HCT116 (cell line): ENCODE data around the gene ARHGEF11. TPM values are rescaled to one million over a fixed set of nuclear protein-coding genes. Genes with fewer than 3 reads are reported as not detected.

Source experiments
- ATAC-seq: fragments of 200-7000 bp; cut with Tn5 transposase; 2 replicates; pipeline ENCODE4 v1.9.1; 2020; ENCODE audit warnings: mild to moderate bottlenecking, moderate library complexity
- BruUV-seq: library from RNA; stranded (reverse); fragments of 400-500 nt; replicated peaks from 2 replicates; lab custom pipeline; 2021; lab: Mats Ljungman, UMichigan
- CTCF ChIA-PET: fragments of 300-600 bp; sonication (Branson Sonifier 250); formaldehyde crosslinking; loops from one replicate; lab custom pipeline; 2021; ENCODE audit warnings: antibody characterized with exemption; lab: Charles Lee
- POLR2A ChIA-PET: fragments of 300-600, 350-600 bp; sonication (Branson Sonifier 250); formaldehyde crosslinking; loops from one replicate; lab custom pipeline; 2021; ENCODE audit warnings: antibody characterized with exemption; lab: Charles Lee
- RAD21 ChIA-PET, 2 experiments: fragments of 300-600 bp; sonication (Branson Sonifier 250); formaldehyde crosslinking; loops; one replicate each; lab custom pipeline; 2023; ENCODE audit warnings: low total read pairs in 2 of 2; ENCODE audit not compliant: uncharacterized antibody in 2 of 2, unreplicated experiment in 2 of 2, low non-redundant PET in 1 of 2; lab: Charles Lee
- DNase-seq: peaks from one replicate; pipeline ENCODE4 v3.0.0-alpha.2; 2010; ENCODE audit warnings: low read depth, low spot score
- H2AFZ ChIP-seq: fragments of 200-600 bp; shearing (Covaris generic), sonication (generic); 2 replicates; pipeline ENCODE4 v1.6.1; 2017; ENCODE audit warnings: low read depth, mixed run types, mixed read lengths, antibody characterized with exemption, low read length; ENCODE audit not compliant: poor library complexity, severe bottlenecking
- H3K27ac ChIP-seq: 2 replicates; pipeline ENCODE4 v1.5.1; 2012; ENCODE audit warnings: low read depth, low read length
- H3K27me3 ChIP-seq: fragments of 200-600 bp; sonication (generic); 2 replicates; pipeline ENCODE4 v1.6.1; 2016; ENCODE audit warnings: mixed run types, low read length, mixed read lengths; ENCODE audit not compliant: insufficient read depth
- H3K36me3 ChIP-seq, 2 experiments: fragments of 200-500 bp in 1 of 2; fragments of 200-600 bp in 1 of 2; sonication (Bioruptor generic) in 1 of 2; sonication (generic) in 1 of 2; 2 replicates each; pipeline versions ENCODE4 v1.5.1 to v1.6.1; 2014 to 2016; ENCODE audit warnings: low read length in 2 of 2, inconsistent platforms in 1 of 2, mixed read lengths in 1 of 2, mixed run types in 1 of 2; ENCODE audit not compliant: insufficient read depth in 2 of 2, control insufficient read depth in 1 of 2
- H3K4me1 ChIP-seq, 2 experiments: fragments of 200-600 bp in 1 of 2; sonication (generic) in 1 of 2; 2 replicates each; pipeline versions ENCODE4 v1.5.1 to v1.6.1; 2012 to 2017; ENCODE audit warnings: low read length in 2 of 2, inconsistent platforms in 1 of 2, mild to moderate bottlenecking in 1 of 2, mixed read lengths in 1 of 2, mixed run types in 1 of 2, moderate library complexity in 1 of 2; ENCODE audit not compliant: insufficient read depth in 2 of 2, control insufficient read depth in 1 of 2
- H3K4me2 ChIP-seq: fragments of 200-600 bp; sonication (generic); 2 replicates; pipeline ENCODE4 v1.6.1; 2017; ENCODE audit warnings: mixed run types, low read length, mixed read lengths
- H3K4me3 ChIP-seq, 2 experiments: fragments of 200-600 bp in 1 of 2; sonication (generic) in 1 of 2; replicated peaks in 1 of 2; 2 replicates each; pipeline ENCODE4 v1.5.1; 2011 to 2016; ENCODE audit warnings: low read length in 2 of 2, control low read depth in 1 of 2, low read depth in 1 of 2, mild to moderate bottlenecking in 1 of 2, mixed read lengths in 1 of 2, mixed run types in 1 of 2
- H3K79me2 ChIP-seq: fragments of 200-600 bp; sonication (generic); 2 replicates; pipeline ENCODE4 v1.6.1; 2017; ENCODE audit warnings: mild to moderate bottlenecking, mixed run types, low read length, moderate library complexity, mixed read lengths; ENCODE audit not compliant: insufficient read depth
- H3K9ac ChIP-seq: fragments of 200-600 bp; sonication (generic); 2 replicates; pipeline ENCODE4 v1.6.1; 2016; ENCODE audit warnings: low read length, mixed read lengths
- H3K9me2 ChIP-seq: fragments of 200-600 bp; sonication (generic), shearing (Covaris generic); 2 replicates; pipeline ENCODE4 v1.6.1; 2017; ENCODE audit warnings: mixed run types, mild to moderate bottlenecking, moderate library complexity; ENCODE audit not compliant: insufficient read depth
- H3K9me3 ChIP-seq, 2 experiments: fragments of 200-500 bp in 1 of 2; fragments of 200-600 bp in 1 of 2; sonication (Bioruptor generic) in 1 of 2; sonication (generic) in 1 of 2; 2 replicates each; pipeline ENCODE4 v1.6.1; 2014 to 2017; ENCODE audit warnings: low read length in 2 of 2, mixed read lengths in 2 of 2, inconsistent platforms in 1 of 2, low read depth in 1 of 2, mild to moderate bottlenecking in 1 of 2, mixed run types in 1 of 2, moderate library complexity in 1 of 2; ENCODE audit not compliant: control insufficient read depth in 1 of 2, insufficient read depth in 1 of 2
- H4K20me1 ChIP-seq: fragments of 200-600 bp; sonication (generic), shearing (Covaris generic); 2 replicates; pipeline ENCODE4 v1.6.1; 2017; ENCODE audit warnings: mixed run types, mild to moderate bottlenecking, moderate library complexity; ENCODE audit not compliant: insufficient read depth
- CBX3 ChIP-seq: IDR thresholded peaks from 2 replicates; pipeline ENCODE4 v1.6.1; 2012; ENCODE audit warnings: low read depth
- CEBPB ChIP-seq: IDR thresholded peaks from 2 replicates; pipeline ENCODE4 v1.6.1; 2012; ENCODE audit warnings: low read depth
- EGR1 ChIP-seq: IDR thresholded peaks from 2 replicates; pipeline ENCODE4 v1.6.1; 2012; ENCODE audit warnings: low read depth
- EZH2 ChIP-seq: fragments of 200-600 bp; sonication (generic); IDR thresholded peaks from 2 replicates; pipeline ENCODE4 v1.6.1; 2017; ENCODE audit warnings: antibody characterized with exemption, mixed run types
- EZH2phosphoT487 ChIP-seq: fragments of 200-600 bp; IDR thresholded peaks from 2 replicates; pipeline ENCODE4 v1.6.1; 2018; ENCODE audit warnings: antibody characterized with exemption, borderline replicate concordance
- FOSL1 ChIP-seq: IDR thresholded peaks from 2 replicates; pipeline ENCODE4 v1.6.1; 2012; ENCODE audit warnings: low read depth
- JUND ChIP-seq: IDR thresholded peaks from 2 replicates; pipeline ENCODE4 v1.6.1; 2012
- MAX ChIP-seq: IDR thresholded peaks from 2 replicates; pipeline ENCODE4 v1.6.1; 2012
- POLR2A ChIP-seq: IDR thresholded peaks from 2 replicates; pipeline ENCODE4 v1.7.0; 2011; ENCODE audit warnings: borderline replicate concordance; ENCODE audit not compliant: insufficient read depth, insufficient read length; ENCODE audit errors: extremely low read depth
- POLR2AphosphoS5 ChIP-seq: IDR thresholded peaks from 2 replicates; pipeline ENCODE4 v1.6.1; 2011; ENCODE audit warnings: mild to moderate bottlenecking, low read depth, low read length, moderate library complexity
- SIN3A ChIP-seq: IDR thresholded peaks from 2 replicates; pipeline ENCODE4 v1.6.1; 2012; ENCODE audit warnings: low read depth
- SP1 ChIP-seq: IDR thresholded peaks from 2 replicates; pipeline ENCODE4 v1.6.1; 2012; ENCODE audit warnings: low read depth
- SRF ChIP-seq: IDR thresholded peaks from 2 replicates; pipeline ENCODE4 v1.6.1; 2012; ENCODE audit warnings: low read depth
- YY1 ChIP-seq: IDR thresholded peaks from 2 replicates; pipeline ENCODE4 v1.6.1; 2011; ENCODE audit warnings: low read length, low read depth, moderate library complexity, mild to moderate bottlenecking; ENCODE audit not compliant: insufficient replicate concordance; ENCODE audit errors: extremely low read depth
- ZFX ChIP-seq: fragments of 450-650 bp; IDR thresholded peaks from 2 replicates; pipeline ENCODE4 v1.6.1; 2017
- ZNF274 ChIP-seq: fragments of 200-500 bp; sonication (Bioruptor generic); IDR thresholded peaks from 2 replicates; pipeline ENCODE4 v1.6.1; 2014; ENCODE audit warnings: mild to moderate bottlenecking, low read depth, low read length, inconsistent platforms
- intact Hi-C: fragments of 100-400 bp; cut with micrococcal nuclease; formaldehyde crosslinking; loops from 2 replicates; pipeline ENCODE4 v1.10.0; 2022
- total RNA-seq: library from RNA; stranded (reverse); gene quantifications from one replicate; pipeline ENCODE4 v1.2.1, GENCODE V29; 2021; ENCODE audit not compliant: unreplicated experiment

ARHGEF11 gene
- total RNA-seq, 1 experiment from 2014 or later: 28.9 TPM

GRCh38 chr1:157006676-157007075 is 38.9 kb downstream of the ARHGEF11 start:
- 0 out of 2 replicates have a peak, but pooled peaks cover 3% of the 10 kb centered on the region for H3K9me2 ChIP-seq
- H3K79me2 ChIP-seq: peaks cover 46% of the 10 kb centered on the region
- POLR2A ChIA-PET: no interaction called here
- BruUV-seq: no TSS peak
- peaks cover 0 to 9% of the 10 kb centered on the region in 2 experiments; a peak in 2 of 4 replicates for H3K4me1 ChIP-seq
- H4K20me1 ChIP-seq: no peaks in the 10 kb centered on the region
- H3K27ac ChIP-seq: no peak overlapping the region
- no peak overlapping the region for H3K9ac ChIP-seq
- RAD21 ChIA-PET: no interaction called here
- no peak overlapping the region for H3K4me3 ChIP-seq
- intact Hi-C loops: no loop called here
- DNase-seq: no peak
- H3K4me2 ChIP-seq: no peak overlapping the region
- no peak for ATAC-seq
- no peaks in the 10 kb centered on the region for H3K36me3 ChIP-seq
- no peak overlapping the region for H2AFZ ChIP-seq
- TF ChIP-seq YY1 (no peak), MAX (no peak), ZNF274 (no peak), SRF (no peak)
- CTCF ChIA-PET: no interaction called here
- H3K9me3 ChIP-seq: no peaks in the 10 kb centered on the region
- no peaks in the 10 kb centered on the region for H3K27me3 ChIP-seq

GRCh38 chr1:157005965-157006364 is 39.6 kb downstream of the ARHGEF11 start:
- Histone ChIP-seq H3K36me3 (no peaks in the 10 kb centered on the region), H4K20me1 (no peaks in the 10 kb centered on the region), H2AFZ (no peak overlapping the region), H3K9me2 (0 out of 2 replicates have a peak, but pooled peaks cover 3% of the 10 kb centered on the region), H3K27me3 (no peaks in the 10 kb centered on the region), H3K9me3 (no peaks in the 10 kb centered on the region), H3K27ac (no peak overlapping the region), H3K79me2 (peaks cover 41% of the 10 kb centered on the region), H3K9ac (no peak overlapping the region), H3K4me3 (no peak overlapping the region), H3K4me2 (no peak overlapping the region), H3K4me1 (peaks cover 0 to 10% of the 10 kb centered on the region in 2 experiments; a peak in 2 of 4 replicates)
- ChIA-PET CTCF (no interaction called here), POLR2A (no interaction called here), RAD21 (no interaction called here)
- no TSS peak for BruUV-seq
- DNase-seq (no peak), ATAC-seq (no peak)
- intact Hi-C loops: no loop called here
- TF ChIP-seq JUND: no peak
- TF ChIP-seq POLR2A: no peak
- no peak for TF ChIP-seq FOSL1
- TF ChIP-seq POLR2AphosphoS5: no peak
- TF ChIP-seq EGR1: no peak
- TF ChIP-seq SIN3A: no peak
- no peak for TF ChIP-seq SP1
- TF ChIP-seq ZFX: no peak
- TF ChIP-seq CEBPB: no peak
- no peak for TF ChIP-seq EZH2
- TF ChIP-seq EZH2phosphoT487: no peak
- no peak for TF ChIP-seq CBX3
